ENCODE results near the gene BBX. TPM values are rescaled to one million over a fixed set of nuclear protein-coding genes. Genes with fewer than 3 reads are reported as not detected.

BBX gene
- total RNA-seq, 4 donors from 2014 or later, result 54.3 to 104 (median 88.1) TPM

GRCh38 chr3:107858876-107859275 lies 336.1 kb downstream of the BBX start:
- no peaks in the 10 kb centered on the region for H3K36me3 ChIP-seq
- no peaks in the 10 kb centered on the region for H3K9me3 ChIP-seq
- DNase-seq (ENCODE audit: low spot score in 2 of 2), result no peak
- no peaks in the 10 kb centered on the region for H3K27me3 ChIP-seq
- no peak overlapping the region for H3K27ac ChIP-seq
- no peaks in the 10 kb centered on the region for H3K4me1 ChIP-seq
- H3K4me3 ChIP-seq, result no peak overlapping the region
- 86 to 90% methylated on average over 2 of the region's 2 CpGs for WGBS, 2 donors
- no peak for TF ChIP-seq EP300 (IDR thresholded peaks at IDR 0.05)
- no peak for TF ChIP-seq CTCF (IDR thresholded peaks at IDR 0.05)
- no peak for TF ChIP-seq POLR2A (IDR thresholded peaks at IDR 0.05)

Other genes with a start within 250 kb of the BBX start
- not detected for gene CCDC54, start 145.5 kb upstream of the BBX start, total RNA-seq